ENCODE results near the gene NR2F6.

NR2F6 gene

DNA sequence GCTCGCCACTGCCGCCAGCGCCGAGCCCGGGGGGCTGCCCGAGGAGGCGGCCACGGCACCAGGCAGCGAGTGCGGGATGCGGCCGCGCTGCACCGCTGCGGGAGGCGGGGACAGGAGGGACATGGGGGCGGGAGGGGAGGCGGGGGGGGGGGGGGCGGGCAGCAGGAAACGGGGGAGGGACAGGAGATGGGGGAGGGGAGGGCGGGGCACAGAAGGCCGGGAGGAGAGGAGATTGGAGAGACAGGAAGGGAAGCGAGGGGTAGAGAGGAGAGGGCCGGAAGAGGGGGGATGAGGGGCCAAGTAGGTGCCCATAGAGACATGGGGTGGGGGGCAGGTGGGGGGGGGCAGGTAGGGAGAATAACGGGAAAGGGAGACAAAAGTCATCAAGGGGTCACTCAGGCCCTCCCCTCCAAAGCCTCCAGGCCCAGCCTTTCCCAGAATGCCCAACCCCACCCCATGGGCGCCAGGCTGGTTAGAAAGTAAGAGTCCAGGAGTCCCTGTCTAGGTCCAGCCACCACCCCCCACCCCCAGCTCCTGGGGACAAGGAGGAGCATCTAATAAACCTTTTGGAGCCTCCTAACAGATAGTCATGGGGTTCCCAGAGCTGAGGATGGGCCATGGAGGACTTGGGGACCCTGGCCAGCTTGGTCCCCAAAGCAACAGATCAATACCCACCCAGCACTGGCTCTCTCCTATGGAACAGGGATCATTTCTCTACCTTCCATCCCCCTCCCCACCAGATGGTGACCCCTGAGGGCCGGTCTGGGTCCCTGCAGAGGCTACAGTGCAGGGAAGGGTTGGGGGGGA lies 9.5 kb downstream of the NR2F6 start:
- TF ChIP-seq ZFP3 (tag by site-specific recombination; IDR thresholded peaks at IDR 0.05; ENCODE audit: low read depth) (no peak), ZNF398 (tag by site-specific recombination; IDR thresholded peaks at IDR 0.05) (peak; percentile 29; the same call in 1 of the 2 replicates), GLIS2 (tag by site-specific recombination; IDR thresholded peaks at IDR 0.05) (peak; percentile 24; the same call in 1 of the 2 replicates), SP2 (tag by site-specific recombination; IDR thresholded peaks at IDR 0.05) (peak; percentile 25; the same call in 1 of the 2 replicates), ZNF830 (tag by site-specific recombination; IDR thresholded peaks at IDR 0.05; ENCODE audit: low read depth) (no peak), ZFHX2 (tag by site-specific recombination; conservative IDR thresholded peaks at IDR 0.05) (0 out of 2 replicates have a peak, but pooled peaks have one; percentile 4)
- peaks cover 16 to 56% of the 10 kb centered on the region in 2 experiments; a peak in 2 of 3 replicates for H3K36me3 ChIP-seq (ENCODE audit: control insufficient read depth in 2 of 2, insufficient read depth in 1 of 2, low read length in 2 of 2)
- peaks cover 11% of the 10 kb centered on the region for H3K4me1 ChIP-seq (ENCODE audit: control insufficient read depth, insufficient read depth, low read length)
- CTCF ChIA-PET = interaction anchor here (0.5 to 1.6 kb wide), 5 partner anchors 15 to 167 kb away, joined by 3 to 5 read pairs (median 4); no protein-coding TSS in a partner anchor
- POLR2A ChIA-PET = interaction anchor here (0.5 to 3.5 kb wide), 6 partner anchors 10 to 144 kb away, joined by 3 to 25 read pairs (median 6); partner anchors contain the start of genes BABAM1, OCEL1 and USE1
- peak overlapping the region; percentile 55 for H3K4me3 ChIP-seq (ENCODE audit: low read depth, low read length)
- H3K27ac ChIP-seq (ENCODE audit: extremely low read depth, low read depth, low read length) = peak overlapping the region; percentile 69
- no peaks in the 10 kb centered on the region for H3K9me3 ChIP-seq (ENCODE audit: control insufficient read depth, insufficient read depth, low read depth, low read length)

DNA sequence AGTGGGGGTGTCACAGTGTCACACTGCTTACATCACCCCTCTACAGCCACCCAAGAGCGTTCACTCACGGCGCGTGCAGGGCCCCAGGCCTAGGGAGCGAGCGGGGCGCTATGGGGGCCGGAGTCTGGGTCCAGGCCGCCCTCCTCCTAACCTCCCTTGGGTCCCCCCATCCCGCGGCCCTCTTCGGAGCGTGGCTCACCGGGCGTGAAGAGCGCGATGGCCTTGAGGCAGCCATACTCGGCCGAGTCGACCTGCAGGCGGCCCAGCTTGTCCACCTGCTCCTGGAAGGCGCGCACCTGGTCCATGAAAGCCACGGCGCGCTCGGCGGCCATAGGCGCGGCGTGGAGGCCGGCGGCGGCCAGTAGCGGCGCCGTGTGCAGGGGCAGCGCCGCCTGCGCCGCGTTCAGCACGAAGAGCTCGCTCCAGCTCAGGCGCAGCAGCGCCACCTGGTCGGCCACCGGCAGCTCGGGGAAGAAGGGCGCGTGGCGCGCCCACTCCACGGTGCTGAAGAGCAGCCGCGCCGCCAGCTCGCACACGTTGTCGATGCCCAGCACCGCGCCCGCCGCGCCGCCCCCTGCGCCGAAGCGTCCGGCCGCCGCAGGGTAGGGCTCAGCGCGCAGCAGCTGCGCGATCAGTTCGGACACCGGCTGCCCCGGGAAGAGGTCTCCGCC lies 10.3 kb downstream of the NR2F6 start:
- Histone ChIP-seq H3K9me3 (ENCODE audit: control insufficient read depth, insufficient read depth, low read depth, low read length) (no peaks in the 10 kb centered on the region), H3K36me3 (ENCODE audit: control insufficient read depth in 2 of 2, insufficient read depth in 1 of 2, low read length in 2 of 2) (peaks cover 18 to 56% of the 10 kb centered on the region in 2 experiments; a peak in 2 of 3 replicates), H3K4me3 (ENCODE audit: low read depth, low read length) (peak overlapping the region; percentile 55), H3K4me1 (ENCODE audit: control insufficient read depth, insufficient read depth, low read length) (peaks cover 11% of the 10 kb centered on the region), H3K27ac (ENCODE audit: extremely low read depth, low read depth, low read length) (peak overlapping the region; percentile 69)
- POLR2A ChIA-PET = interaction anchor here (0.5 to 3.5 kb wide), 7 partner anchors 9 to 274 kb away, joined by 4 to 25 read pairs (median 5); partner anchors contain the start of genes BABAM1, OCEL1 and USE1
- CTCF ChIA-PET = interaction anchor here (0.5 to 1.6 kb wide), 4 partner anchors 14 to 167 kb away, joined by 3 to 5 read pairs (median 4); no protein-coding TSS in a partner anchor
- no peak for TF ChIP-seq ZBTB6 (tag by site-specific recombination; IDR thresholded peaks at IDR 0.05)
- TF ChIP-seq MZF1 (tag by site-specific recombination; IDR thresholded peaks at IDR 0.05; ENCODE audit: borderline replicate concordance) = no peak
- no peak; the same call in 1 of the 2 replicates for TF ChIP-seq ZNF785 (tag by site-specific recombination; IDR thresholded peaks at IDR 0.05)
- TF ChIP-seq ZNF561 (tag by site-specific recombination; IDR thresholded peaks at IDR 0.05; ENCODE audit: borderline replicate concordance) = peak; percentile 81
- no peak for TF ChIP-seq ZNF138 (tag by site-specific recombination; IDR thresholded peaks at IDR 0.05; ENCODE audit: borderline replicate concordance)
- TF ChIP-seq MEIS1 (CRISPR knock-in tag; IDR thresholded peaks at IDR 0.05; ENCODE audit: borderline replicate concordance) = no peak
- 0 out of 2 replicates have a peak, but pooled peaks have one; percentile 48 for TF ChIP-seq ZXDB (tag by site-specific recombination; IDR thresholded peaks at IDR 0.05)
- TF ChIP-seq ZNF23 (tag by site-specific recombination; IDR thresholded peaks at IDR 0.05; ENCODE audit: borderline replicate concordance) = no peak
- TF ChIP-seq RBAK (tag by site-specific recombination; IDR thresholded peaks at IDR 0.05) = no peak
- TF ChIP-seq ZNF549 (tag by site-specific recombination; IDR thresholded peaks at IDR 0.05) = no peak
- TF ChIP-seq, protein P1, sequence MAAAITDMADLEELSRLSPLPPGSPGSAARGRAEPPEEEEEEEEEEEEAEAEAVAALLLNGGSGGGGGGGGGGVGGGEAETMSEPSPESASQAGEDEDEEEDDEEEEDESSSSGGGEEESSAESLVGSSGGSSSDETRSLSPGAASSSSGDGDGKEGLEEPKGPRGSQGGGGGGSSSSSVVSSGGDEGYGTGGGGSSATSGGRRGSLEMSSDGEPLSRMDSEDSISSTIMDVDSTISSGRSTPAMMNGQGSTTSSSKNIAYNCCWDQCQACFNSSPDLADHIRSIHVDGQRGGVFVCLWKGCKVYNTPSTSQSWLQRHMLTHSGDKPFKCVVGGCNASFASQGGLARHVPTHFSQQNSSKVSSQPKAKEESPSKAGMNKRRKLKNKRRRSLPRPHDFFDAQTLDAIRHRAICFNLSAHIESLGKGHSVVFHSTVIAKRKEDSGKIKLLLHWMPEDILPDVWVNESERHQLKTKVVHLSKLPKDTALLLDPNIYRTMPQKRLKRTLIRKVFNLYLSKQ (tag by site-specific recombination; IDR thresholded peaks at IDR 0.05; ENCODE audit: borderline replicate concordance) = no peak
- TF ChIP-seq ZNF521 (tag by site-specific recombination; IDR thresholded peaks at IDR 0.05) = no peak
- TF ChIP-seq IKZF3 (tag by site-specific recombination; IDR thresholded peaks at IDR 0.05) = 0 out of 2 replicates have a peak, but pooled peaks have one; percentile 6
- TF ChIP-seq, protein P2, sequence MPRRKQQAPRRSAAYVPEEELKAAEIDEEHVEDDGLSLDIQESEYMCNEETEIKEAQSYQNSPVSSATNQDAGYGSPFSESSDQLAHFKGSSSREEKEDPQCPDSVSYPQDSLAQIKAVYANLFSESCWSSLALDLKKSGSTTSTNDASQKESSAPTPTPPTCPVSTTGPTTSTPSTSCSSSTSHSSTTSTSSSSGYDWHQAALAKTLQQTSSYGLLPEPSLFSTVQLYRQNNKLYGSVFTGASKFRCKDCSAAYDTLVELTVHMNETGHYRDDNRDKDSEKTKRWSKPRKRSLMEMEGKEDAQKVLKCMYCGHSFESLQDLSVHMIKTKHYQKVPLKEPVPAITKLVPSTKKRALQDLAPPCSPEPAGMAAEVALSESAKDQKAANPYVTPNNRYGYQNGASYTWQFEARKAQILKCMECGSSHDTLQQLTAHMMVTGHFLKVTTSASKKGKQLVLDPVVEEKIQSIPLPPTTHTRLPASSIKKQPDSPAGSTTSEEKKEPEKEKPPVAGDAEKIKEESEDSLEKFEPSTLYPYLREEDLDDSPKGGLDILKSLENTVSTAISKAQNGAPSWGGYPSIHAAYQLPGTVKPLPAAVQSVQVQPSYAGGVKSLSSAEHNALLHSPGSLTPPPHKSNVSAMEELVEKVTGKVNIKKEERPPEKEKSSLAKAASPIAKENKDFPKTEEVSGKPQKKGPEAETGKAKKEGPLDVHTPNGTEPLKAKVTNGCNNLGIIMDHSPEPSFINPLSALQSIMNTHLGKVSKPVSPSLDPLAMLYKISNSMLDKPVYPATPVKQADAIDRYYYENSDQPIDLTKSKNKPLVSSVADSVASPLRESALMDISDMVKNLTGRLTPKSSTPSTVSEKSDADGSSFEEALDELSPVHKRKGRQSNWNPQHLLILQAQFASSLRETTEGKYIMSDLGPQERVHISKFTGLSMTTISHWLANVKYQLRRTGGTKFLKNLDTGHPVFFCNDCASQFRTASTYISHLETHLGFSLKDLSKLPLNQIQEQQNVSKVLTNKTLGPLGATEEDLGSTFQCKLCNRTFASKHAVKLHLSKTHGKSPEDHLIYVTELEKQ (tag by site-specific recombination; IDR thresholded peaks at IDR 0.05; ENCODE audit: borderline replicate concordance) = no peak
- TF ChIP-seq ZNF571 (tag by site-specific recombination; IDR thresholded peaks at IDR 0.05) = no peak
- peak; percentile 7; the same call in 1 of the 2 replicates for TF ChIP-seq ZBTB7A (tag by site-specific recombination; IDR thresholded peaks at IDR 0.05; ENCODE audit: low read depth)
- no peak for TF ChIP-seq ZNF146 (tag by site-specific recombination; IDR thresholded peaks at IDR 0.05)
- no peak for TF ChIP-seq ZNF837 (tag by site-specific recombination; IDR thresholded peaks at IDR 0.05)

All from HEK293 (cell line).